NCI-H1105 (cell line): ENCODE measurements around the gene ADAMTS1.
"Not testable (repeated sequence)": the region's sequence is repeated elsewhere in the genome, so short reads cannot be mapped to it uniquely, and the experiment has no call there.

Source experiments
- DNase-seq: peaks from one replicate; lab custom pipeline; 2025; lab: John Stamatoyannopoulos, UW

The ADAMTS1 gene

GRCh38 chr21:26845066-26845758 lies at the start of gene ADAMTS1:
TSS of gene ADAMTS1 (minus strand) at chr21:26845409. CDS start at chr21:26844954, 455 bp downstream.
- DNase-seq = no peak

- DNase-seq = no peak
Measured at GRCh38 chr21:26892151-26892550, 46.9 kb upstream of the ADAMTS1 start.

- DNase-seq = no peak
Measured at GRCh38 chr21:26888931-26889330, 43.7 kb upstream of the ADAMTS1 start.

GRCh38 chr21:26888256-26888655 lies 43.0 kb upstream of the ADAMTS1 start:
- DNase-seq = no peak

- DNase-seq = no peak
Measured at GRCh38 chr21:26887251-26887650, 42.0 kb upstream of the ADAMTS1 start.

- no peak for DNase-seq
Measured at GRCh38 chr21:26884436-26884835, 39.2 kb upstream of the ADAMTS1 start.

GRCh38 chr21:26883768-26884167 lies 38.6 kb upstream of the ADAMTS1 start:
- no peak for DNase-seq

- no peak for DNase-seq
Measured at GRCh38 chr21:26881504-26882228, 36.5 kb upstream of the ADAMTS1 start.

GRCh38 chr21:26877018-26877417 lies 31.8 kb upstream of the ADAMTS1 start:
- DNase-seq = no peak

- no peak for DNase-seq
Measured at GRCh38 chr21:26874347-26874746, 29.1 kb upstream of the ADAMTS1 start.

- no peak for DNase-seq
Measured at GRCh38 chr21:26865857-26866256, 20.6 kb upstream of the ADAMTS1 start.

- DNase-seq = not testable (repeated sequence)
Measured at GRCh38 chr21:26856871-26857350, 11.7 kb upstream of the ADAMTS1 start.

GRCh38 chr21:26854695-26855094 lies 9.5 kb upstream of the ADAMTS1 start:
- DNase-seq = not testable (repeated sequence)

GRCh38 chr21:26852423-26852822 lies 7.2 kb upstream of the ADAMTS1 start:
- no peak for DNase-seq

GRCh38 chr21:26851109-26851944 lies 6.1 kb upstream of the ADAMTS1 start:
- DNase-seq = no peak

- no peak for DNase-seq
Measured at GRCh38 chr21:26850116-26850643, 5.0 kb upstream of the ADAMTS1 start.

- DNase-seq = no peak
Measured at GRCh38 chr21:26849428-26850115, 4.4 kb upstream of the ADAMTS1 start.

- DNase-seq = no peak
Measured at GRCh38 chr21:26847921-26848320, 2.7 kb upstream of the ADAMTS1 start.

GRCh38 chr21:26847002-26847401 lies 1.8 kb upstream of the ADAMTS1 start:
- DNase-seq = no peak

GRCh38 chr21:26846036-26846931 lies 1.1 kb upstream of the ADAMTS1 start:
- no peak for DNase-seq

- DNase-seq = no peak
Measured at GRCh38 chr21:26845759-26846035, 488 bp upstream of the ADAMTS1 start.
